Measurements from ENCODE around the gene WNT5B. TPM values are rescaled to one million over a fixed set of nuclear protein-coding genes. Genes with fewer than 3 reads are reported as not detected.

The WNT5B gene
- total RNA-seq, 4 donors from 2014 or later = 0.53 to 9.1 (median 0.94) TPM; not detected in 1

DNA sequence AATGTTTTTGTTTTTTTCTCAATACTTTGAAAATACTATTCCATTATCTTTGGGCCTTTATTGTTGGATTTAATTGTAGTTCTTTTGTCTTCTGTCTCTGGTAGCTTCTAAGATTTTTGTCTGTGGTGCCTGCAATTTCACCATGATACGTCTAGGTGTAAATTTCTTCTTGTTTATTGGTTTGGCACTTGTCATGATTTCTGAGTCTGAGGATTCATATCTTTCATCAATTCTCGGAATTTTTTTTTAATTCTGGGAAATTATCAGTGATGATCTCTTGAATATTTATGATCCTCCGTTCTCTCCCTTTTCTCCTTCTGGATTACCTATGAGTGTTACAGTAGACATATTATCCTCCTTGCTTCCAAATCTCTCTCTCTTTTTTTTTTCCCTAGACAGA lies 47.0 kb downstream of the WNT5B start:
- TF ChIP-seq, protein P1, sequence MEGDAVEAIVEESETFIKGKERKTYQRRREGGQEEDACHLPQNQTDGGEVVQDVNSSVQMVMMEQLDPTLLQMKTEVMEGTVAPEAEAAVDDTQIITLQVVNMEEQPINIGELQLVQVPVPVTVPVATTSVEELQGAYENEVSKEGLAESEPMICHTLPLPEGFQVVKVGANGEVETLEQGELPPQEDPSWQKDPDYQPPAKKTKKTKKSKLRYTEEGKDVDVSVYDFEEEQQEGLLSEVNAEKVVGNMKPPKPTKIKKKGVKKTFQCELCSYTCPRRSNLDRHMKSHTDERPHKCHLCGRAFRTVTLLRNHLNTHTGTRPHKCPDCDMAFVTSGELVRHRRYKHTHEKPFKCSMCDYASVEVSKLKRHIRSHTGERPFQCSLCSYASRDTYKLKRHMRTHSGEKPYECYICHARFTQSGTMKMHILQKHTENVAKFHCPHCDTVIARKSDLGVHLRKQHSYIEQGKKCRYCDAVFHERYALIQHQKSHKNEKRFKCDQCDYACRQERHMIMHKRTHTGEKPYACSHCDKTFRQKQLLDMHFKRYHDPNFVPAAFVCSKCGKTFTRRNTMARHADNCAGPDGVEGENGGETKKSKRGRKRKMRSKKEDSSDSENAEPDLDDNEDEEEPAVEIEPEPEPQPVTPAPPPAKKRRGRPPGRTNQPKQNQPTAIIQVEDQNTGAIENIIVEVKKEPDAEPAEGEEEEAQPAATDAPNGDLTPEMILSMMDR (IDR thresholded peaks at IDR 0.05) = no peak
- TF ChIP-seq POLR2A (IDR thresholded peaks at IDR 0.05) = no peak
- H3K4me1 ChIP-seq = no peaks in the 10 kb centered on the region

DNA sequence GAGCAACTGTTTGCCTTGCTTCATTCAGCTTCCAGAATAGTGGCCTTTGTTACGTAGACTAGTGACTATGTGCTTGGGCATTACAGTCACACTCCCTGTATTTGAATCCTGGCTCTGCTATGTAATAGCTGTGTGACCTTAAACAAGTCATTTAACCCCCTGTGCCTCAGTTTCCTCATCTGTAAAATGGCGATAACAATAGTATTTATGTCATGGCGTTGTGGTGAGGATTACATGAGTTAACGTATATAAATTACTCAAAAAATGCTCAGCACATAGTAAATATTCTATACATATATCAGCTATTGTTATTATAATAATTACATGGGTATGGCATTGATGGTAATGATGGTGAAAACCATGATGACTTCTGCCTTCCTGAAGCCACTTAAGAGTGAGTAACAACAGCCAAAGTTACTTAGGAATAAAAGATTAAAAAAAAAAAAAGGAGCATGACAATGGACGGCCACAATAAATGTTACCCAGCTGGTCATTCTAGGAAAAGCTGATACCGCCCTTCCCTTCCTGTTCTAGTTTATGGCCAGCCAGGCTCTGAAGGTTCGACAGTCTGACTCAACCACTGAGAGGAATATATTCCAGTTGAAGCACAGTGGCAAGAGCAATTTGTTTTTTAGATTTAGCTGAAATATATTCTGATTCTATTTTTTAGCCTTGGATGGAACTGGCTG lies 51.9 kb downstream of the WNT5B start:
- no peak for TF ChIP-seq POLR2A (IDR thresholded peaks at IDR 0.05)
- TF ChIP-seq, protein P1 (IDR thresholded peaks at IDR 0.05) = peak in 1 of 6 experiments; percentile 5
- peak in 1 of 3 donors; percentile 67 for DNase-seq
- no peaks in the 10 kb centered on the region for H3K36me3 ChIP-seq
- peak overlapping the region in 2 of 4 donors; percentile 60 to 69 for H3K27ac ChIP-seq
- H3K4me1 ChIP-seq = no peaks in the 10 kb centered on the region
- H3K27me3 ChIP-seq = no peaks in the 10 kb centered on the region
- H3K9me3 ChIP-seq = no peaks in the 10 kb centered on the region
- H3K4me3 ChIP-seq = no peak overlapping the region

More for the DNA sequence above, 47.0 kb downstream of the WNT5B start:
- Histone ChIP-seq H3K27ac (no peak overlapping the region), H3K27me3 (no peaks in the 10 kb centered on the region), H3K36me3 (no peaks in the 10 kb centered on the region), H3K9me3 (no peaks in the 10 kb centered on the region), H3K4me3 (no peak overlapping the region)
- DNase-seq = no peak

DNA sequence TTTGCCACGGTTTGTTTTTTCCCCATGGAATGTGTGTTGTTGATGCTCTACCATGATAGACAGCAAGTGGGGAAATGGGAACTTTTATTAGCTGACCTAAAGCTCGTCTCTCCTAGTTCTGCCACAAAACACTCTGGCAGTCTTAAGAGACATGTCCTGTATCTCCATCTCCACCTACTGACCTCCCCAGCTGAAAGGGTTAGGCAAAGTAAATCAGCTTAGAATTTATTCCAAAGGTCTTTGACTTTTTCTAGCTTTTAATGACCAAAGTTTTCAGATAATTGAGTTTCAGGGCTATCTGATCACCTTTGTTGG lies 52.4 kb downstream of the WNT5B start:
- Histone ChIP-seq H3K27me3 (no peaks in the 10 kb centered on the region), H3K27ac (peak overlapping the region in 2 of 4 donors; percentile 60 to 69), H3K4me3 (no peak overlapping the region), H3K9me3 (no peaks in the 10 kb centered on the region), H3K4me1 (no peaks in the 10 kb centered on the region), H3K36me3 (no peaks in the 10 kb centered on the region)
- TF ChIP-seq POLR2A (IDR thresholded peaks at IDR 0.05) = no peak
- TF ChIP-seq, protein P1 (IDR thresholded peaks at IDR 0.05) = no peak
- DNase-seq = no peak

GRCh38 chr12:1688086-1688710 lies 59.2 kb downstream of the WNT5B start:
- Histone ChIP-seq H3K27me3 (no peaks in the 10 kb centered on the region), H3K4me3 (no peak overlapping the region), H3K4me1 (peaks cover 0 to 21% (median 3%) of the 10 kb centered on the region in 4 donors), H3K36me3 (no peaks in the 10 kb centered on the region), H3K27ac (no peak overlapping the region), H3K9me3 (no peaks in the 10 kb centered on the region)
- DNase-seq = no peak
- TF ChIP-seq, protein P1 (IDR thresholded peaks at IDR 0.05) = no peak
- no peak for TF ChIP-seq POLR2A (IDR thresholded peaks at IDR 0.05)

GRCh38 chr12:1690578-1691122 lies 61.6 kb downstream of the WNT5B start, which contains the start of gene ADIPOR2:
Gene ADIPOR2, plus strand, starts transcription at chr12:1691070. Its CDS starts 63,274 bp downstream, at chr12:1754344.
- peak within 1 kb of the TSS; percentile 75 to 98 (median 95) for H3K4me3 ChIP-seq
- no peaks in the 10 kb centered on the region for H3K36me3 ChIP-seq
- TF ChIP-seq, protein P1 (IDR thresholded peaks at IDR 0.05) = no peak
- peak; percentile 73 to 93 for TF ChIP-seq POLR2A (IDR thresholded peaks at IDR 0.05)

More at GRCh38 chr12:1690578-1691122, 61.6 kb downstream of the WNT5B start, which contains the start of gene ADIPOR2:
- peaks cover 0 to 21% (median 3%) of the 10 kb centered on the region in 4 donors for H3K4me1 ChIP-seq
- H3K9me3 ChIP-seq = no peaks in the 10 kb centered on the region
- peak within 1 kb of the TSS; percentile 94 to 98 (median 96) for H3K27ac ChIP-seq
- H3K27me3 ChIP-seq = no peaks in the 10 kb centered on the region
- peak; percentile 93 to 97 (median 96) for DNase-seq

Data from Peyer's patch (tissue), 4 donors.